Nephron progenitor cell (in vitro differentiated cells): ENCODE results near the gene ATP2B2.

Experiments
- DNase-seq: peaks from one replicate; pipeline ENCODE4 v3.0.0; 2021
- H3K27ac Mint-ChIP-seq: 2 replicates; pipeline ENCODE4 v1.8.0; 2021; ENCODE audit warnings: mild to moderate bottlenecking, moderate library complexity, mixed read lengths
- H3K27me3 Mint-ChIP-seq: 2 replicates; pipeline ENCODE4 v1.8.0; 2021; ENCODE audit warnings: mild to moderate bottlenecking, low read depth, mixed read lengths; ENCODE audit not compliant: poor library complexity
- H3K36me3 Mint-ChIP-seq: 2 replicates; pipeline ENCODE4 v1.8.0; 2021; ENCODE audit warnings: low read depth, mixed read lengths
- H3K4me1 Mint-ChIP-seq: 2 replicates; pipeline ENCODE4 v1.8.0; 2021; ENCODE audit warnings: mixed read lengths
- H3K4me3 Mint-ChIP-seq: 2 replicates; pipeline ENCODE4 v1.8.0; 2021; ENCODE audit warnings: mild to moderate bottlenecking, moderate library complexity, mixed read lengths
- H3K9me3 Mint-ChIP-seq: 2 replicates; pipeline ENCODE4 v1.8.0; 2021; ENCODE audit warnings: mild to moderate bottlenecking, moderate library complexity, mixed read lengths
- CTCF ChIP-seq: fragments of 200-600 bp; sonication (generic); IDR thresholded peaks from 2 replicates; pipeline ENCODE4 v1.5.0; 2021; ENCODE audit warnings: antibody characterized with exemption

Gene ATP2B2

GRCh38 chr3:10463533-10464434 lies 41.6 kb downstream of the ATP2B2 start:
- H3K4me3 Mint-ChIP-seq, result no peak overlapping the region
- TF ChIP-seq CTCF, result no peak
- H3K9me3 Mint-ChIP-seq, result no peaks in the 10 kb centered on the region
- H3K27me3 Mint-ChIP-seq, result peaks cover 19% of the 10 kb centered on the region
- no peak for DNase-seq
- H3K4me1 Mint-ChIP-seq, result peaks cover 31% of the 10 kb centered on the region
- no peak overlapping the region for H3K27ac Mint-ChIP-seq
- H3K36me3 Mint-ChIP-seq, result no peaks in the 10 kb centered on the region

- no peak overlapping the region for H3K27ac Mint-ChIP-seq
- TF ChIP-seq CTCF, result no peak
These were observed 42.5 kb downstream of the ATP2B2 start for GRCh38 chr3:10462641-10463532.

GRCh38 chr3:10460951-10461545 lies 44.3 kb downstream of the ATP2B2 start:
- Mint-ChIP-seq H3K27ac (no peak overlapping the region), H3K36me3 (no peaks in the 10 kb centered on the region), H3K27me3 (peaks cover 28% of the 10 kb centered on the region), H3K9me3 (no peaks in the 10 kb centered on the region), H3K4me3 (no peak overlapping the region), H3K4me1 (peaks cover 16% of the 10 kb centered on the region)
- TF ChIP-seq CTCF, result no peak
- no peak for DNase-seq

More at GRCh38 chr3:10462641-10463532, 42.5 kb downstream of the ATP2B2 start:
- Mint-ChIP-seq H3K36me3 (no peaks in the 10 kb centered on the region), H3K9me3 (no peaks in the 10 kb centered on the region), H3K27me3 (peaks cover 21% of the 10 kb centered on the region), H3K4me1 (peaks cover 26% of the 10 kb centered on the region), H3K4me3 (no peak overlapping the region)
- DNase-seq, result no peak

GRCh38 chr3:10459954-10460754 lies 45.2 kb downstream of the ATP2B2 start:
- Mint-ChIP-seq H3K27me3 (peaks cover 32% of the 10 kb centered on the region), H3K4me3 (no peak overlapping the region), H3K27ac (no peak overlapping the region), H3K9me3 (no peaks in the 10 kb centered on the region), H3K4me1 (peaks cover 15% of the 10 kb centered on the region), H3K36me3 (no peaks in the 10 kb centered on the region)
- no peak for TF ChIP-seq CTCF
- DNase-seq, result peak; percentile 98

GRCh38 chr3:10457560-10457959 lies 47.8 kb downstream of the ATP2B2 start:
- no peaks in the 10 kb centered on the region for H3K9me3 Mint-ChIP-seq
- no peak overlapping the region for H3K4me3 Mint-ChIP-seq
- peaks cover 15% of the 10 kb centered on the region for H3K4me1 Mint-ChIP-seq
- peaks cover 37% of the 10 kb centered on the region for H3K27me3 Mint-ChIP-seq
- no peak for TF ChIP-seq CTCF
- no peaks in the 10 kb centered on the region for H3K36me3 Mint-ChIP-seq
- DNase-seq, result no peak
- no peak overlapping the region for H3K27ac Mint-ChIP-seq
